HG02973 (cell line): ENCODE results near the gene ZNF692.
"Not testable (repeated sequence)": the region's sequence is repeated elsewhere in the genome, so short reads cannot be mapped to it uniquely, and the experiment has no call there.

Experiments used
- ATAC-seq: cut with Tn5 transposase; IDR thresholded peaks from one replicate; pipeline ENCODE4 v1.9.1; 2021; ENCODE audit warnings: moderate library complexity; ENCODE audit not compliant: unreplicated experiment

ZNF692 gene

GRCh38 chr1:248850124-248850523 is 8.8 kb downstream of the ZNF692 start:
- ATAC-seq = no peak

GRCh38 chr1:248849637-248850036 is 9.2 kb downstream of the ZNF692 start:
- ATAC-seq = no peak

GRCh38 chr1:248849152-248849551 is 9.7 kb downstream of the ZNF692 start:
- no peak for ATAC-seq

GRCh38 chr1:248848602-248849001 is 10.3 kb downstream of the ZNF692 start:
- ATAC-seq = no peak

- no peak for ATAC-seq
Measured at GRCh38 chr1:248847956-248848561, 10.8 kb downstream of the ZNF692 start.

- no peak for ATAC-seq
Measured at GRCh38 chr1:248847181-248847955, 11.5 kb downstream of the ZNF692 start.

GRCh38 chr1:248844526-248844925 is 14.4 kb downstream of the ZNF692 start:
- ATAC-seq = no peak

GRCh38 chr1:248843687-248844086 is 15.2 kb downstream of the ZNF692 start:
- ATAC-seq = no peak

GRCh38 chr1:248842781-248843331 is 16.0 kb downstream of the ZNF692 start:
- no peak for ATAC-seq

- ATAC-seq = no peak
Measured at GRCh38 chr1:248841702-248842395, 17.0 kb downstream of the ZNF692 start.

GRCh38 chr1:248840946-248841345 is 17.9 kb downstream of the ZNF692 start:
- no peak for ATAC-seq

- ATAC-seq = no peak
Measured at GRCh38 chr1:248839168-248839555, 19.7 kb downstream of the ZNF692 start.

GRCh38 chr1:248838357-248839167 is 20.3 kb downstream of the ZNF692 start:
- peak; percentile 70 for ATAC-seq

- peak; percentile 82 for ATAC-seq
Measured at GRCh38 chr1:248837781-248838356, 21.0 kb downstream of the ZNF692 start, which contains the start of gene ZNF672. TSS of gene ZNF672 (plus strand) at chr1:248838224. CDS start at chr1:248847275, 9,051 bp downstream.

GRCh38 chr1:248837045-248837780 is 21.7 kb downstream of the ZNF692 start:
- no peak for ATAC-seq

- ATAC-seq = no peak
Measured at GRCh38 chr1:248834343-248834940, 24.4 kb downstream of the ZNF692 start.

GRCh38 chr1:248831842-248832241 is 27.0 kb downstream of the ZNF692 start:
- no peak for ATAC-seq

- ATAC-seq = not testable (repeated sequence)
Measured at GRCh38 chr1:248830718-248831017, 28.2 kb downstream of the ZNF692 start.

- ATAC-seq = no peak
Measured at GRCh38 chr1:248828845-248829244, 30.0 kb downstream of the ZNF692 start.
